Pulmonary artery endothelial cell (primary cell): ENCODE results near the gene CDC42BPA. TPM values are rescaled to one million over a fixed set of nuclear protein-coding genes. Genes with fewer than 3 reads are reported as not detected.

Experiments used
- DNase-seq: peaks from one replicate; pipeline ENCODE4 v3.0.0-alpha.2; 2011; ENCODE audit warnings: low read depth, low spot score
- total RNA-seq: library from RNA; depleted of rRNA; stranded (reverse); fragments of >200 nt; gene quantifications from 2 replicates; pipeline ENCODE4 v1.2.3, GENCODE V29; 2014

CDC42BPA gene
- total RNA-seq, 1 donor from 2014 or later, result 67.7 TPM

DNA sequence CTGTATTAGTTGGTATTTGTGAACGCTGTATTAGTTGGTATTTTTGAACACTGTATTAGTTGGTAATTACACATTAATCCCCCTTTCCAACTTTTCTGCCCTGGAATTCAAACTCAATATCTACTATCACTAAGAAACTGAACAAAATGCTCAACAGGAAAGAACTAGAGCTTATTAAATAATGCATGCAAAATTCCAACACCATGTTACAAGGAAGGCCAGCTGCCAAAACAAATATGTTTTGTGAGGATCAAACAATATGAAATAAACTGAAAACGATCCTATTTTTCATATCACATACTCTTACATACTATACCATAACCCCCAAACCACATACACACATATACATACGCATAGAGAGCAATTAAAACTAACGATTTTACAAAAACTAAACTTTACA is 104.9 kb downstream of the CDC42BPA start:
- DNase-seq, result no peak

- DNase-seq, result no peak
Observed at GRCh38 chr1:227212164-227212563, 106.1 kb downstream of the CDC42BPA start.

- DNase-seq, result no peak
Observed at GRCh38 chr1:227210604-227211003, 107.7 kb downstream of the CDC42BPA start.

GRCh38 chr1:227197064-227197463 is 121.2 kb downstream of the CDC42BPA start:
- DNase-seq, result no peak

DNA sequence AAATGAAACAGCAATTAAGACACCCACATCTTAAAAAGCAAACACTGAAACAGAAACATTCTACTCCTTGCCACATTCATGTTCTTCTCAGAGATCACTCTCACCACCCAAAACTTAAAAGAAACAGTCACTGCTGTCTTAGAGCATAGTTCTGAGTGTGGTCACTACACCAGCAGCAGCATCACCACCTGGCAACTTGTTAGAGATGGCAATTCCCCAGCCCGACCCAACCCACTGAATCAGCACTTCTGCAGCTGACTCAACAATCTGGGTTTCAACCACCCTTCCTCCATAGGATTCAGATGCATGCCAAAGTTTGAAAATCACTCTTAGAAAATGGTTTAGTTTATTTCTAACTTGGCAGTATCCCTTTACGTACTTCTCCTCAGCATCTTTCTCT is 126.1 kb downstream of the CDC42BPA start:
- DNase-seq, result no peak

GRCh38 chr1:227191607-227192006 is 126.7 kb downstream of the CDC42BPA start:
- DNase-seq, result no peak

DNA sequence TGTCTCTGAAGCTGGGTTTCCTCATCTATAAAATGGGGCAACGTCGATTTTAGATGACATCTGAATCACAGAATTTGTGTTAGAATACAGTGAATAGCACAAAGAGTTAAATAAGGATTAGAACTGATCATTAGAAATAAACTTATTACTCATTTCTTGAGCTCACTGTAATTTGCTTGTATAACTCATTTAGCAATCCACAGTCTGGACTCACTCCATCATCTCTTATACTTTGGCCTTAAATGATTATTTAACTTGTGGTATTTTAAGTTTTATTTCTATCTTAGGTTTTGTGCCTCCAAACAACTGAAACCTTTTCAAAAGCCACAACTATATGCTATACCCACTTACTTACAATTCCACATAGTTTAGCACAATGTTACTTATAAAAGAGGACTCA is 128.0 kb downstream of the CDC42BPA start:
- no peak for DNase-seq

- DNase-seq, result no peak
Observed at GRCh38 chr1:227185291-227185690, 133.0 kb downstream of the CDC42BPA start.

- DNase-seq, result no peak
Observed at GRCh38 chr1:227182012-227182411, 136.3 kb downstream of the CDC42BPA start.

DNA sequence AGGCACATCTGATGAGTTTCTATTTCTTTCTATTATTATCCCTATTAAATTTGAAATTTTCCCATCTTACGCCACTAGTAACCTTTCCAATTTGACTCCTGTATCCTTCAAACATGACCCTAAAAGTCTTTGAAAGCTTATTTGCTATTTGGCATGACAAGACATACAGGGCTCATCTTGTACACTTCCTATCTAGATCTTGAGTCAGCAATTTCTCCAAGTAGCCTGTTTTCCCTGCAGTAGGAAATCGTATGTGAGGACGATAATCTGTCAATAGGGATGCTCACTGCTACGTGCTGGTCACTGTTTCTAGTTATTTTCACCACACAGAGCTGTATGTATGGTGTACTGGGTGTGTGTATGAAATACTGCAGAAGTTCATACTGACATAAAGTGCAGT is 142.7 kb downstream of the CDC42BPA start:
- DNase-seq, result no peak

GRCh38 chr1:227174164-227174563 is 144.1 kb downstream of the CDC42BPA start:
- no peak for DNase-seq

GRCh38 chr1:227170361-227171166 is 147.7 kb downstream of the CDC42BPA start:
- no peak for DNase-seq

DNA sequence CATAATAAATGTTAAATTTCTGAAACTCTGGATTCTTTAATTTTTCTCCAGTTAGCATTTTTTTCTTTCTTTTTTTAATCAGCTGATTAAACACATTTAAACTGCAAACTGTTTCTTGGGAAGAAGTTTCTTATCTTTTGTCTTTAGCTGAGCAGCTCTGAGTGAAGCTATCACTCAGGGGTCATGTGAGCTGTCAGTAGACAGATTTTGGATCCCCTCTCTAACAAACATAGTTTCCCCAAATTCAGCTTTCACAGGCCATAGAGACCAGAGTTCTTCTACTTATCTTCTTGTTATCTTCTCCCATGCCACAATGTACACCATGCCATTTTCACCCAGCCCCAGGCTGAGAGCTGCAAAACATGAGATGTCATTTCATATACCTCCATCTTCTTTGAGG is 148.9 kb downstream of the CDC42BPA start:
- DNase-seq, result no peak

GRCh38 chr1:227167276-227168101 is 150.8 kb downstream of the CDC42BPA start:
- no peak for DNase-seq

GRCh38 chr1:227166559-227166958 is 151.7 kb downstream of the CDC42BPA start:
- no peak for DNase-seq

DNA sequence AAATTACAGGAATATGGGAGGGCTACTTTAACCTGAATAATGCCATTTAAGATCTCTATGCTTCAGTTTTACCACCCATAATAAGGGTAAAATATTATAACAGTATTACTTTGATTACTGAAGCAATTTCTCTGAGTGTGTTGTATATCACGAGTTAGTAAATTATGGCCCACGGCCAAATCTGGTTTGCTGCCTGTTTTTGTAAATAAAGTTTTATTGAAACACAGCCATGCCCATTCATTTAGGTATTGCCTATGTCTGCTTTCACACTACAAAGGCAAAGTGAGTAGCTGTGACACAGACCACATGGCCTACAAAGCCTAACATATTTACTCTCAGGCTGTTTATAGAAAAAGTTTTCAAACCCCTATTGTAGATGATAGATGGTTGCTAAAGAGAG is 156.8 kb downstream of the CDC42BPA start:
- DNase-seq, result no peak

- DNase-seq, result no peak
Observed at GRCh38 chr1:227156520-227156919, 161.8 kb downstream of the CDC42BPA start.

DNA sequence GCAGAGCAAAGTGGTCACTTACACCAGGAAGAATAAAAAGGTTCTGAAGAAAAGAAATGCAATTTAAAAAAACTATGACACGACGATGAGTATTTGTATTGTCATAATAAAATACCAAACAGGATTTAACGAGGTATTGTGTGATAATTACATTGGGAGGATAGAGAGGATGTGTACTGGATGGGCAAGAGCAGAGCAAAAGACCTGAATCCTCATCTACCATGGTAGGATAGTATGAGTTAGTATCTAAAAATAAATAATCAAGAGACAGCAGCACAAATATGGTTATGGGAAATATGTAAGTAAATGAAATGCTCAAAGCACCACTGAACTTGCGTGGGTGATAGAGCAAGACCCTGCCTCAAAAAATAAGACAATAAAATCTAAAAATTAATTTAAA is 162.6 kb downstream of the CDC42BPA start:
- no peak for DNase-seq

DNA sequence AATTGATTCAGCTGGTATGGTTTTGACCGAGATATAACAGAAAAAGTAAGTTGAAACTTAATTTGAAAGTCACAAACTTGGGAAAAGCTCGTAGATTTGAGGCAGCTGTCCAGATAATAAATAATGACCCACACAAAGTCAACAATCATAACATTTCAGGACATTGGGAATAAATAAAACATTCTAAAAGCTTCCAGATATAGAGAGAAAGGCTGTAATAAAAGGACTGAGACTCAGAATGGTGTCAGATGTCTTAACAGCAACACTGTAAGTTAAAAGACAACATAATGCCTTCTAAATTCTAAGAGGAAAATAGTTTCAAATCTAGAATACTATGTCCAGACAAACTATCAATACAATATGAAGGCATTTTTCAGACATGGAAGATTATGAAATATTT is 163.3 kb downstream of the CDC42BPA start:
- DNase-seq, result no peak

GRCh38 chr1:227152525-227152924 is 165.8 kb downstream of the CDC42BPA start:
- DNase-seq, result no peak

DNA sequence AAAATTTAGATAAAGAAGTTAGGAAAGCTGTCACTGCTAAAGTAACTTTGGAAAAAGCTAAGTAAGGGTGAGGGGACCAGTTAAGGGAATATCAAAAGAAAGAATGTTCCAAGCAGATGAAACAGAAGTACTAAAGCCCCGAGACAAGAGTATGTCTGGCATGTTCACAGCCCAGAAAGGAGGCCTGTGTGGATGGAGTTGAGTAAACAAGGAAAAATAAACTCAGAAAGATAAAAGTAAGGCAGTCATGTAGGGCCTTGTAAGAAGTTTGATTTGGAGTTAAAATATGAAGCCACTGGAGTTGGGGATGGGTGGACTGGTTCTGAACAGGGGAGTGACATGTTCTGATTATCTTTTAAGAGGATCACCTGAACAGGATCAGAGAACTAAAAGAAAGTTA is 177.9 kb downstream of the CDC42BPA start:
- no peak for DNase-seq

DNA sequence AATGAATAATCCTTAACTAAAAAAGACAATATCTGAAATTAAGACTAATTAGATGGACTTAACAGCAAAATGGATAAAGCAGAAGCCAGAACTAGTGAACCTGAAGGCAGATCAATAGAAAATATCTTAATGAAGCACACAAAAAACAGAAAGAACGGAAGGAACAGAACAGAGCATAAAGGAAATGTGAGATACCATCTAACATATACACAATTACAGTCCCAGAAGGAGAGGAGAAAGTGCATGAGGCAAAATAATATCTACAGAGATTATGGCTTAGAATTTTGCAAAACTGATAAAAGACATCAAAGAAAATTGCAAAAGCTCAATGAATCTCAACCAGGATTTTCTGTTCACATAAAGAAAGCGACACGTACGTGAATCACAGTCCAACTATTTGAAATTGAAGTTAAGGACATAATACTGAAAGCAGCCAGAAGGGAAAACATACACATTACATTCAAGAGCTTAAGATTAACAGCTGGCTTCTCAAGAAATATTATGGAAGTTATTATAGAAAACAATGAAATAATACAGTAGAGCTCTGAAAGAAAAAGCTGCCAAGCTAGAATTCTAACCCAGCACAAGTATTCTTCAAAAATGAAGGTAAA is 182.0 kb downstream of the CDC42BPA start:
- DNase-seq, result no peak
